ENCODE results near the gene PSRC1. TPM values are rescaled to one million over a fixed set of nuclear protein-coding genes. Genes with fewer than 3 reads are reported as not detected.
A peak's percentile ranks its signal among the peaks of the same experiment; 100 is the strongest.

Gene PSRC1
- total RNA-seq, 2 donors from 2014 or later: 1.2 to 1.7 TPM

DNA sequence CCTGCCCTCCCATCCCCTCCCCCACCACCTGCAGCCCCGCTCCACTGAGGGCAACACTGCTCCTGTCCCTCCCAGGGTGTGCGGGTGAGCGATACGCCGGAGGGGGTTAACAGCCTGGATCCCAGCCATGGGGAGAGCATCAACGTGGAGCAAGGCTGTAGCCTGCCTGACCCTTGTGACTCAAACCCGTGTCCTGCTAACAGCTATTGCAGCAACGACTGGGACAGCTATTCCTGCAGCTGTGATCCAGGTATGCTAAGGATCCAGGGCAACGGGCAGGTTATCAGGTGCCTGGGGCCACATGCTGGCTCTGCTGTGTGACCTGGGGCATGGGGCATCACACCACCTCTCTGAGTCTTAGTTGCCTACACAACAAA is 18.6 kb downstream of the PSRC1 start:
- H3K4me3 Mint-ChIP-seq: no peak overlapping the region
- no peak overlapping the region for H3K27ac Mint-ChIP-seq
- peaks cover 2% of the 10 kb centered on the region for H3K36me3 Mint-ChIP-seq (ENCODE audit: low read depth)
- H3K9me3 ChIP-seq (ENCODE audit: control insufficient read depth, low read length, poor library complexity, severe bottlenecking): no peaks in the 10 kb centered on the region
- peaks cover 3% of the 10 kb centered on the region for H3K4me1 Mint-ChIP-seq
- ATAC-seq (no peak), DNase-seq (no peak)
- H3K27me3 Mint-ChIP-seq: no peaks in the 10 kb centered on the region

DNA sequence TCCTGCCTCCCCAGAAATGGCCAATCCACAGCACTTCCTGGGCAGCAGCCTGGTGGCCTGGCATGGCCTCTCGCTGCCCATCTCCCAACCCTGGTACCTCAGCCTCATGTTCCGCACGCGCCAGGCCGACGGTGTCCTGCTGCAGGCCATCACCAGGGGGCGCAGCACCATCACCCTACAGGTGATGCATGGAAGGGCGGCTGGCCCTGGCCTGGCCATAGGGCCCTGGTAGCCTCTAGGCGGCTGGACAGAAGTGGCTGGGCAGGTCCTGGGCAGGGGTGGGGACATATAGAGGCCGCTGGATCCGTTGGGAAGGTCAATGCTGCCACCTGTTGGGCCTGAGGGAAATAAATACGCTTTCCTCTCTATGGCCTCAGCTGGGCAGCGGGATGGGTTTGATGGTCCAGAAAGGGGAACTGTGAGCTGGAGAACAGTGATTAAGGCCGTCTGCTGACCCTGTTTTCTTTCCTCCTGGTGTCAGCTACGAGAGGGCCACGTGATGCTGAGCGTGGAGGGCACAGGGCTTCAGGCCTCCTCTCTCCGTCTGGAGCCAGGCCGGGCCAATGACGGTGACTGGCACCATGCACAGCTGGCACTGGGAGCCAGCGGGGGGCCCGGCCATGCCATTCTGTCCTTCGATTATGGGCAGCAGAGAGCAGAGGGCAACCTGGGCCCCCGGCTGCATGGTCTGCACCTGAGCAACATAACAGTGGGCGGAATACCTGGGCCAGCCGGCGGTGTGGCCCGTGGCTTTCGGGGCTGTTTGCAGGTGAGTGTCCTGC is 19.2 kb downstream of the PSRC1 start:
- Mint-ChIP-seq H3K27ac (no peak overlapping the region), H3K4me3 (no peak overlapping the region), H3K36me3 (ENCODE audit: low read depth) (peaks cover 2% of the 10 kb centered on the region), H3K4me1 (peaks cover 3% of the 10 kb centered on the region), H3K27me3 (no peaks in the 10 kb centered on the region)
- ATAC-seq (peak; percentile 94), DNase-seq (peak; percentile 59 to 75 (median 65))
- no peaks in the 10 kb centered on the region for H3K9me3 ChIP-seq (ENCODE audit: control insufficient read depth, low read length, poor library complexity, severe bottlenecking)

DNA sequence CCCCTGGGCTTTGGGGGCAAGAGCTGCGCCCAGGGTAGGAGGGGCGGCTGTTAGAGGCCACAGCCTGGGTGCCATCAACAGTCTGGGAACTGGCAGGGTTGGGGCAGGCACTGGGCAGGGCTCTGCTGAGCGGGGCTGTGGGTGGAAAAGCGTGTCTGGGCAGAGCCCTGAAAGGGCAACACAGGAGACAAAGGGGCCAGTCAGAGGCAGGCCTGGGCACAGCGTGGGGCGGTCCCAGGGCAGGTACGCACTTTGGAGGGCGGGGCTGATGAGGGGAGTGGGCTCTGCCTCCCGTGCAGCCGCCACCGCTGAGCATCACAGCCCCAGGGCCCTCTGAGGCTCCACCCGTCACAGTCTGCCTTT is 19.7 kb downstream of the PSRC1 start:
- H3K9me3 ChIP-seq (ENCODE audit: control insufficient read depth, low read length, poor library complexity, severe bottlenecking): no peaks in the 10 kb centered on the region
- H3K4me1 Mint-ChIP-seq: peaks cover 3% of the 10 kb centered on the region
- peaks cover 2% of the 10 kb centered on the region for H3K36me3 Mint-ChIP-seq (ENCODE audit: low read depth)
- ATAC-seq: peak; percentile 18
- DNase-seq: no peak
- no peak overlapping the region for H3K27ac Mint-ChIP-seq
- H3K4me3 Mint-ChIP-seq: no peak overlapping the region
- H3K27me3 Mint-ChIP-seq: no peaks in the 10 kb centered on the region

DNA sequence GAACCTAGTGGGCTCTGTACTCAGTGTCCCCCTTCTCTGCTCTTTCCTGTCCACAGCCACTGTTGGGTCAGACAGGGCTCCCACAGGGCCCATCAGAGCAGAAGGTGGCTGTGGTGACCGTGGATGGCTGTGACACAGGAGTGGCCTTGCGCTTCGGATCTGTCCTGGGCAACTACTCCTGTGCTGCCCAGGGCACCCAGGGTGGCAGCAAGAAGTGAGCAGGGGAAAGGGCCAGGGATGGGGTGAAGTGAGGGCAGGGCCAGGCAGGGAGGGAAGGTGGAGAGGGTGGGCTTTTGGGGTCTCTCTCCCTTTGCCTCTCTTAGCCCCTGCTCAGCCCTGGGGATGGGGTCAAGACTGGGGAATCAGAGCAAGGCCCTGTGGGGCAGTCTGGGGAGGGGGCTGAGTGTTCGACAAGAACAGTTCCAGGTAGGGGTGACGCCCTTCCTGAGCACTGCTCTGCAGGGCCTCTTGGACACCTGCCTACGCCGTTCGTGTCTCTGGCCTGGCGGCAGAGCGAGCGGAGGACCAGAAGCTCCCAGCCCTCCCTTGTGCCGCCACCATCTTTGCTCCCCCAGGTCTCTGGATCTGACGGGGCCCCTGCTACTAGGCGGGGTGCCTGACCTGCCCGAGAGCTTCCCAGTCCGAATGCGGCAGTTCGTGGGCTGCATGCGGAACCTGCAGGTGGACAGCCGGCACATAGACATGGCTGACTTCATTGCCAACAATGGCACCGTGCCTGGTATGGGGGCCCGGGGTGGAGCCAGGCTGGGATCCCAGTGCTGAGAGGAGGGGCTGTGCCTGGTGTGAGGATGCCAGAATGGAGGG is 20.5 kb downstream of the PSRC1 start:
- Mint-ChIP-seq H3K27me3 (no peaks in the 10 kb centered on the region), H3K36me3 (ENCODE audit: low read depth) (no peaks in the 10 kb centered on the region)

DNA sequence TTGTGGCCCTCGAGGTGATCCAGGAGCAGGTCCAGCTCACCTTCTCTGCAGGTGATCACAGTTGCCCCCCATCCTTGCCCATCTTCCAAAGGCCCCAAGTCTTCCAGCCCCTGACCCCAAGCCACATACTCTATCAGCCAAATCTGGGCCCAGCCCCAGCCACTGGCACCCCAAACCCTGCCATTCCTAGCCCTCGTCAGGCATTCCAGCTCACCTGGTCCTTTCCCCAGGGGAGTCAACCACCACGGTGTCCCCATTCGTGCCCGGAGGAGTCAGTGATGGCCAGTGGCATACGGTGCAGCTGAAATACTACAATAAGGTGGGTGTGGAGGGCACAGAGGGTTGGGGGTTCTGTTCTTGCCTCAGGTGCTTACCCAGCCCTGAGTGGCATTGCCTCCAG is 21.4 kb downstream of the PSRC1 start:
- Mint-ChIP-seq H3K27me3 (no peaks in the 10 kb centered on the region), H3K36me3 (ENCODE audit: low read depth) (no peaks in the 10 kb centered on the region), H3K4me1 (peaks cover 8% of the 10 kb centered on the region), H3K27ac (no peak overlapping the region), H3K4me3 (no peak overlapping the region)
- no peak for DNase-seq
- ATAC-seq: no peak
- H3K9me3 ChIP-seq (ENCODE audit: control insufficient read depth, low read length, poor library complexity, severe bottlenecking): no peaks in the 10 kb centered on the region

More for the DNA sequence above, 20.5 kb downstream of the PSRC1 start:
- DNase-seq (no peak), ATAC-seq (no peak)
- Mint-ChIP-seq H3K4me3 (no peak overlapping the region), H3K27ac (no peak overlapping the region), H3K4me1 (peaks cover 6% of the 10 kb centered on the region)
- H3K9me3 ChIP-seq (ENCODE audit: control insufficient read depth, low read length, poor library complexity, severe bottlenecking): no peaks in the 10 kb centered on the region

DNA sequence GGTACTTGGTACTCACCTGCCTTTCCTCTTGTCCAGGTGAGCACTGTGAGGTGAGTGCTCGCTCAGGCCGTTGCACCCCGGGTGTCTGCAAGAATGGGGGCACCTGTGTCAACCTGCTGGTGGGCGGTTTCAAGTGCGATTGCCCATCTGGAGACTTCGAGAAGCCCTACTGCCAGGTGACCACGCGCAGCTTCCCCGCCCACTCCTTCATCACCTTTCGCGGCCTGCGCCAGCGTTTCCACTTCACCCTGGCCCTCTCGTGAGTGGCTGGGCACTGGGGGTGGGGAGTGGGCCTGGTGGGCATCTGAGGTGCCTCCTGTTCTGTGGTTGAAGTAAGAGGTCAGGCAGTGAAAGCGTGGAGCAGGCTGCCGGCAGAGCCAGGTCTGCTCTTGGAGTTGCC is 21.9 kb downstream of the PSRC1 start:
- ATAC-seq (no peak), DNase-seq (no peak)
- no peak overlapping the region for H3K27ac Mint-ChIP-seq
- H3K4me1 Mint-ChIP-seq: peaks cover 8% of the 10 kb centered on the region
- H3K27me3 Mint-ChIP-seq: no peaks in the 10 kb centered on the region
- H3K36me3 Mint-ChIP-seq (ENCODE audit: low read depth): no peaks in the 10 kb centered on the region
- no peak overlapping the region for H3K4me3 Mint-ChIP-seq
- H3K9me3 ChIP-seq (ENCODE audit: control insufficient read depth, low read length, poor library complexity, severe bottlenecking): no peaks in the 10 kb centered on the region

DNA sequence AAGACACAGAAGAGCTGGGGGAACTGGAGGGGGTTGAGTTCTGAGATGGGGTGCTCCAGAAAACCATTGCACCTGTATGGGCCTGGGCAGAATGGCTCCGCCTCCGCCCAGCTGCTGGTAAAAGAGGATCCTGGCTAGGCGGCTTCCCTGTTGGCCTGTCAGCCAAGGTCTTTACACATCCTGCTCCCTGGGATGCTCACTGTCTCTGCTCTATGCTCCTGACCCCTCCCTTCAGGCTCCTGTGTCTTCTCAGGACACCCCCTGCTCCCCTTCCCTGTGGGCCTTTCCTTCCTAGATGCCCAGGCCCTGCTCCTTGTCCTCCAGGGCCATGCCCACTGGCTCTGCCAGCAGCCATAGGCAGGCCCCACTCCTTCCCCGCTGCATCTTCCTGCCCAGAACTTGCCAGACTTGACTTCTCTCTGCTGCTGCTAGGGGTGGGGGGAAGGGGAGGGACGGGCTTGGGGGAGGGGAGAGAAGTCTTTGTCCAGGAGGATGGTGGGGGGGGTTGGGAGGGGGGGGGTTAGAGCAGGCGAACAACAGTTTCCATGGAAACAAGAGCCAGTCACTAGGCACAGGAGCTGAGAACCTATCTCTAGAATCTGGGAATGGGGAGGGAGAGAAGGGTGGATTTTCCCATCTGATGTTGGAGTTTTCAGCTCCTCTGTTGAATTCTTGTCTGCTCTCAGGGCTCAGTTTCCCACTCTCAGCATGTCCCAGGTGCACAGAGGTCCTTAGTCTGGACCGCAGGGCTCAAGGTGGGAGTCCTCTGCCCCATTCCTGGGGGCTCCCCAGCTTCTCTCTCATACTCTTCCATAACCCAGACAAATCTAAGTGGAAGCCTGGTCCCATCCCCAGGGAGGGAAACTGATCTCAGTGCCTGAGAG is 23.0 kb downstream of the PSRC1 start:
- H3K9me3 ChIP-seq (ENCODE audit: control insufficient read depth, low read length, poor library complexity, severe bottlenecking): no peaks in the 10 kb centered on the region
- Mint-ChIP-seq H3K27me3 (no peaks in the 10 kb centered on the region), H3K4me1 (peaks cover 13% of the 10 kb centered on the region), H3K27ac (no peak overlapping the region), H3K4me3 (no peak overlapping the region), H3K36me3 (ENCODE audit: low read depth) (no peaks in the 10 kb centered on the region)
- ATAC-seq: no peak
- no peak for DNase-seq

DNA sequence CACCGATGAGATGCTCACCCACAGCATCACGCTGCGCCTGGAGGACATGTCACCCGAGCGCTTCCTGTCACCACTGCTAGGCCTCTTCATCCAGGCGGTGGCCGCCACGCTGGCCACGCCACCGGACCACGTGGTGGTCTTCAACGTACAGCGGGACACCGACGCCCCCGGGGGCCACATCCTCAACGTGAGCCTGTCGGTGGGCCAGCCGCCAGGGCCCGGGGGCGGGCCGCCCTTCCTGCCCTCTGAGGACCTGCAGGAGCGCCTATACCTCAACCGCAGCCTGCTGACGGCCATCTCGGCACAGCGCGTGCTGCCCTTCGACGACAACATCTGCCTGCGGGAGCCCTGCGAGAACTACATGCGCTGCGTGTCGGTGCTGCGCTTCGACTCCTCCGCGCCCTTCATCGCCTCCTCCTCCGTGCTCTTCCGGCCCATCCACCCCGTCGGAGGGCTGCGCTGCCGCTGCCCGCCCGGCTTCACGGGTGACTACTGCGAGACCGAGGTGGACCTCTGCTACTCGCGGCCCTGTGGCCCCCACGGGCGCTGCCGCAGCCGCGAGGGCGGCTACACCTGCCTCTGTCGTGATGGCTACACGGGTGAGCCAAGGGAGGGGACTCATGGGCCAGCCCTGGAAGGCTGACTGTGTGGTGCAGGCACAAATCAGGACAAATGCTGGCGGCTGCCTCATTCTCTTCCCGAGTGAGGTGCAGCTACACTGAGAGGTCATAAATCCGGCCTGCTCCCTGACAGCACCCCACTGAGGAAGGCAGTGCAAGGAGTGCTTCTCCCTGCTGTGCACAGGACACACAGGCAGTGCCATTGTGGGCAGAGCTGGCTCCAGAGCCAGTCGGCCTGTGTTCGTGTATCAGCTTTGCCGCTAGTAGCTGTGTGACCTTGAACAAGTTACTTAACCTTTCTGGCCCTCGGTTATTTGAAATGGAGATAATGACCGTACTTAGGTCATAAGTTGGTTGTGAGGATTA is 24.2 kb downstream of the PSRC1 start:
- no peak for DNase-seq
- H3K27ac Mint-ChIP-seq: no peak overlapping the region
- H3K36me3 Mint-ChIP-seq (ENCODE audit: low read depth): no peaks in the 10 kb centered on the region
- no peaks in the 10 kb centered on the region for H3K27me3 Mint-ChIP-seq
- ATAC-seq: no peak
- peaks cover 13% of the 10 kb centered on the region for H3K4me1 Mint-ChIP-seq
- no peak overlapping the region for H3K4me3 Mint-ChIP-seq
- no peaks in the 10 kb centered on the region for H3K9me3 ChIP-seq (ENCODE audit: control insufficient read depth, low read length, poor library complexity, severe bottlenecking)

DNA sequence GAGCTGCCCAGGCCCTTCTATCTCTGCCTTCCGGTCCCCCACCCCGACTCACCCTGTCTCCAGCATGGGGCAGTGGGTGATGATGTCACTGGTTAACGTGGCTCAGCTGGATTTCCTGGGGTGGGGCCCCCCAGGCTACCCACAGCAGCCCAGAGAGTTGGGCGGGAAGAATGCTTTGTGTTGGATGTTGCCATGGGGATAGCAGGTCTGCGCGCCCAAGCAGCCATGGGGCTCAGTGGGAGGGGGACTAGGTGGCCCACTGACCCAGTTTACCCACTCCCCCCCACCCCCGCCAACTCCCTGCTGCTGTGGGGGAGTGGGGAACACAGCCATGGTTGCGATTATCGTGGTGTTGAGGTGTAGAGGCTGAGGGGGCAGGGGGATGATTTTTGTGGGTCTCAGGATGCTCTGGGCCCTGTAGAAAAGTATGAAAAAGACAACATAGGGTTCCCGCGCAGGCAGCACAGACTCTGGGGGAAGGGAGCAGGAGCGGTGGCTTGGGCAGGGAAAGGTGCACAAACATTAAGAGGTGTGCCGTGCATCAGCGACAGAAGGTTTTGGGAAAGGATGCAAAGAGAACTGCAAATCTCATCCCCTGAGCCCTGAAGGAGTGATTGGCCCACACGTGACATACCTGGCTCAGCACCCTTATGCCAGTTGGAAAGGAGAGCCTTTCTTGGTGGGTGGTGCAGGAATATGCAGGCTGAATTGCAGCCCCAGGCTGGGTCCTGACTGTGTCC is 25.1 kb downstream of the PSRC1 start:
- Mint-ChIP-seq H3K27me3 (no peaks in the 10 kb centered on the region), H3K36me3 (ENCODE audit: low read depth) (no peaks in the 10 kb centered on the region), H3K4me1 (peaks cover 12% of the 10 kb centered on the region), H3K27ac (peak overlapping the region; percentile 24), H3K4me3 (no peak overlapping the region)
- H3K9me3 ChIP-seq (ENCODE audit: control insufficient read depth, low read length, poor library complexity, severe bottlenecking): no peaks in the 10 kb centered on the region
- ATAC-seq (no peak), DNase-seq (no peak)

DNA sequence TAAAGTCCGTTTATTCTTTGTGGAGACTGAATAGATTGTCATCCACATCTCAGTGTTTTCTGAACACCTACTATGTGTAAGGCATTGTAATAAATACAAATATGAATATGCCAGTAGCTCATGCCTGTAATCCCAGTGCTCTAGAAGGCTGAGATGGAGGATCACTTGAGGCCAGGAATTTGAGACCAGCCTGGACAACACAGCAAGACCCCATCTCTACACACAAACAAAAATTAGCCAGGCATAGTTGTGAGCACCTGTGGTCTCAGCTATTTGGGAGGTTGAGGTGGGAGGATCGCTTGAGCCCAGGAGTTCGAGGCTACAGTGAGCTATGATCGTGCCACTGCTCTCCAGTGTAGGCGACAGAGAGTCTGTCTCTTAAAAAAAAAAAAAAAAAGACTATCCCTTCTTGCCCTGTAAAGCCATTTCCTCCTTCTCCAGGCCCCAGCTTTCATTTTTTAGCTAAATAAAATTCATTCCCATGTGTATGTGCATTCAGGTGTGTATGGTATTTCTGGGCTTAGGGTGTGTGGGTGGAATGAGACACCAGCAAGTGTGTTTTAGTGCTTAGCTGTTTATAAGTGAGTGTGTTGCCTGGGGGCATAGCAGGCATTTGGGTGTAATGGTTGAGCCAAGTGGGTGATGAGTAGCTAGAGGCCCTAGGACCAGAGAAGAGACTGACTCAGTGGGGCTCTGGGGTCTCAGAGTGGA is 25.8 kb downstream of the PSRC1 start:
- Mint-ChIP-seq H3K36me3 (ENCODE audit: low read depth) (no peaks in the 10 kb centered on the region), H3K27ac (peak overlapping the region; percentile 24), H3K4me3 (no peak overlapping the region), H3K27me3 (no peaks in the 10 kb centered on the region), H3K4me1 (peaks cover 12% of the 10 kb centered on the region)
- no peak for DNase-seq
- no peak for ATAC-seq
- no peaks in the 10 kb centered on the region for H3K9me3 ChIP-seq (ENCODE audit: control insufficient read depth, low read length, poor library complexity, severe bottlenecking)

DNA sequence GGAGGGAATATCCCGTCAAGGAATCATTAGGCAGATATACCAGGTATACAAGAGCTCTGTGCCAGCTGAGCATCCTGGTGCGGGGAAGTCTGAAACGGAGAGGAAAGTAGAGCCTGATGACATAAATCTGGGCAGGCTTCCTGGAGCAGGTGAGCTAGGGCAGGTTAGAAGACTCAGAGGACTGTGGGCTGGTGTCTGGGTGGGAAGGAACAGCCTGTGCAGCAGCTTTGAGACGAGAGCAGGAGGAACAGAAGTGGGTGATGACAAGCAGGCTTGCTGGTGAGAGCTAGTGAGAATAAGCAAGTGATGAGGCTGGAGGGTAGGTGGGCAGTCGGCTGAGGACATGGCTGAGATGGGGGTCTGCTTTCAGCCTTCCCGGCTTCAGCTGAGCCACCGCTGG is 26.9 kb downstream of the PSRC1 start:
- Mint-ChIP-seq H3K36me3 (ENCODE audit: low read depth) (no peaks in the 10 kb centered on the region), H3K4me1 (peaks cover 15% of the 10 kb centered on the region), H3K27ac (peak overlapping the region; percentile 82), H3K27me3 (no peaks in the 10 kb centered on the region), H3K4me3 (no peak overlapping the region)
- ATAC-seq: no peak
- DNase-seq: no peak
- H3K9me3 ChIP-seq (ENCODE audit: control insufficient read depth, low read length, poor library complexity, severe bottlenecking): no peaks in the 10 kb centered on the region

Data from T-helper 17 cell (primary cell).